ENCODE measurements around the gene THSD4.

Gene THSD4

DNA sequence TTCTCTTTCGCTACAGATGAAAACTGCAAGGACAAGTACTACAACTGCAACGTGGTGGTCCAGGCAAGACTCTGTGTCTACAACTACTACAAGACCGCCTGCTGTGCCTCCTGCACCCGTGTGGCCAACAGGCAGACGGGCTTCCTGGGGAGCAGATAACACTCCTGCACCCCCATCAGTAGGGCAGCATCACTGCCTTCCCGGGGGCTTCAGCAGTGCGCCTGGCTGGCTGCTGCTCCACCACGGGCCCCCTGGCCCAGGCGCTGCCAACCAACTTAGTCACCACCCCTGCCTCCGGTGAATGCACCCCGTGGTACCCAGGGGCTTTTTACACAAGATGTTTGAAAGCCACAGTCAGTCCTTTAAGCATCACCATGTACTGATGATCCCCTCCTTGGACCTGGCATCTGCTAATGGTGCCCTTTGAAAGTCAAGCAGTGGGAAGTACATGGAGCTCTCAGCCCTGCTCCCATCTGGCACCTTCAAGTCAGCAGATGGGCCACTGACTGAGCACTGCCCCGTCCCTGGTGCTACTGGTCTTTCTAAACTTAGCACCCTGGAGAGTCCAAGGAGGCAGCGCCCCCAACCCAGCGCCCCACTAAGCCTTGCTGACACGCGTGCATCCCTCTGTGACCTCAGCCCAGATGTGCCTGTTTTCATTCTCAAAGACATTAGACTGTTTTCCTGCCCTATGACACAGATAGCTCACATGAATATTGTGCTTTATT, 662.1 kb downstream of the THSD4 start:
- FAIRE-seq (no peak), DNase-seq (ENCODE audit: insufficient read length) (no peak)
- TF ChIP-seq POLR2AphosphoS5 (IDR thresholded peaks at IDR 0.05; ENCODE audit: low read depth, low read length) (no peak), TAF1 (IDR thresholded peaks at IDR 0.05; ENCODE audit: borderline replicate concordance, low read depth, low read length) (no peak), POLR2A (IDR thresholded peaks at IDR 0.05; ENCODE audit: low read depth, low read length) (no peak)

DNA sequence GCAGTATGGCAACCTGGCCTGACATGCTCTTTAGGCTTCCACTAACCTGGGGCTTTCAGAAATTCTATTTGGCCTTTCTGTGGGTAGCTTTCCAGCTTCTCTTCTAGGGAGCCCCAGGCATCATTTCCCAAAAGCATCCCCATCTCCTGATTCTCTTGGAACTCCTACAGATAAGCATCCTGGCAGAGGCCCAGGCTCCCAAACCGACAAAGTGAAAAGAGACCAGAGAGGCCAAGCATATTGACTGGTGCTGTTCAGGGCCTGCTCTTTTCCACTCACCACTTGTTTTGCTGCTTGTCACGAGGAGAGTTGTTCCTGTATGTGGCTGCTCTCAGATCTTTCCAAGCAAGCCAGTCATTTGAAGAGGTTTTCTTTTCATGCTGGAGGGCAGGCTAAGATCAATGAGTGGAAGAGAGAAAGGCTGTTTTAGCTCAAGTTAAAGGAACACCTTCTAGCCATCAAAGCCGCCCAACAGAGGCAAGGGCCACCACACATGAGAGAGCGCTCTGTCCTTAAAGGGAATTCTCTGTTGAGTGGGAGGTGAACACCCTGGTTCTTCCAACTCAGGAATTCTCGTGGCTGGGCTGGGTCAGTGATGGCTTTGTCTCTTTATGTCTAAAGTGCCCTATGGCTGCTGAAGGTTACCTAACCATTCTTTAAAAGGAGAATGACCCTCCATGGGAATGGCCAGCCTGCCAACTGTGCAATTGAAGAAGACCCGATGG, 664.0 kb downstream of the THSD4 start:
- DNase-seq (ENCODE audit: insufficient read length) (no peak), FAIRE-seq (no peak)
- TF ChIP-seq TAF1 (IDR thresholded peaks at IDR 0.05; ENCODE audit: borderline replicate concordance, low read depth, low read length) = no peak
- no peak for TF ChIP-seq POLR2A (IDR thresholded peaks at IDR 0.05; ENCODE audit: low read depth, low read length)
- no peak for TF ChIP-seq POLR2AphosphoS5 (IDR thresholded peaks at IDR 0.05; ENCODE audit: low read depth, low read length)

DNA sequence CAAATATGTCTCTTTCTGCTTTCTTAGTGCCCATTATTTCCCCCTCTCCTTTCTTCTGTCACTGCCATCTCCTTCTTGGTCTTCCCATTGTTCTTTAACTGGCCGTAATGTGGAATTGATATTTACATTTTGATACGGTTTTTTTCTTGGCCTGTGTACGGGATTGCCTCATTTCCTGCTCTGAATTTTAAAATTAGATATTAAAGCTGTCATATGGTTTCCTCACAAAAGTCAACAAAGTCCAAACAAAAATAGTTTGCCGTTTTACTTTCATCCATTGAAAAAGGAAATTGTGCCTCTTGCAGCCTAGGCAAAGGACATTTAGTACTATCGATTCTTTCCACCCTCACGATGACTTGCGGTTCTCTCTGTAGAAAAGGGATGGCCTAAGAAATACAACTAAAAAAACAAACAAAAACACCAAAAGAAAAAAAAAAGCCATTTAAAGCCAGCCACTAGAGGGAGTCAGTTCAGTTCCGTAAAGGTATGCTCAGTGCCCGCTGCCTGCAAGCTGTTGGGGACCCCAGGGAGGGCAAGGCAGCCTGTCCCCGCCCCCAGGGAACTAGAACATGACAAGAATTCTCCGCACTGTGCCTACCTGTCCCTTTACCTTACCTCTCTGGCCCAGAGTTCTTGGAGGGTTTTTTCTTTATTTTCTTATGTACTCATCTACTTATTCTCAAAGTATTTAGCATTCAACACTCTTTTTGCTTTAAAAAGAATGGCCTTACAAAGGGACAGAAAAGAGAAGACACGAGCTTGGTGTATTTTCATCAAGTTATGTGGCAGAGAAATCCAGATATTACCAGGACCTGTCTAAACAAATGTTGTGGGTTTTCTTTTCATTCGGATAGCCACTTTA, 665.1 kb downstream of the THSD4 start:
- peak; percentile 46 for DNase-seq (ENCODE audit: insufficient read length)
- peak; percentile 81 for FAIRE-seq
- TF ChIP-seq TAF1 (IDR thresholded peaks at IDR 0.05; ENCODE audit: borderline replicate concordance, low read depth, low read length) (no peak), POLR2AphosphoS5 (IDR thresholded peaks at IDR 0.05; ENCODE audit: low read depth, low read length) (no peak), POLR2A (IDR thresholded peaks at IDR 0.05; ENCODE audit: low read depth, low read length) (no peak)

DNA sequence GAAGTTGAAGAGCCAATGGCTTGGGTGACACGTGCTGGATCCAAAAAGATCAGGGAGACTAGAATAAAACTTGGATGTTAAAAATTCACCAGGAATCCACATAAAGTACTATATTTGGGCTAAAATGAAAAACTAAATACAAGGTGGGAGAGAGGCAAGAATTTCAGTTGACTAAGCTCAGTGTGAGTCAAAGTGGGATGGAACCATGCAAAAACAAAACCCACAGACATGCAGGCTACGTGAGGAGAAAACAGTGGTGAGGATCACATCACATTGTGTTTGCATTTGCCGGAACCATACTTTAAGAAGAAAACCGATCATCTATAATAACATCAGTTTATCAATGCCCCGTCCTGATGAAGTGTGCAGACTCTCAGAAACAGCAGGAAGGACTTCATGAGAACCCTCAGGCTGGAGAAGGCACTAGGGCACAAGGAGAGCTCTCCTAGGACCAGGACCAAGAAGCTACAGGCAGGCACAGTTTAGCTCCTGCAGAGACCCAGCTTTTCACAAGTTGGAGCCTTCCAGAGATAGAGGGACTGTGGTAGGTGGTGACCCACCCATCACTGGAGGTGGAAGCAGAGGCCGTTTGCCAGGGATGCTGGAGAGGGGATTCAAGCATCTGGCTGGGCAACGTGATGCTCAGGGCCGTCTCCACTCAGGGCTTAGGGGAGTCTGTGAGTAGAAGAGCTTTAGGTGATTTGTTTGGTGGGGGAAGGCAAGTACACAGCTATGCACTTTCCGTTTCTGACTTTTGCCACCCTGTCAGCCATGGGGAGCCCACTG, 666.1 kb downstream of the THSD4 start:
- FAIRE-seq (peak; percentile 68), DNase-seq (ENCODE audit: insufficient read length) (no peak)
- TF ChIP-seq POLR2AphosphoS5 (IDR thresholded peaks at IDR 0.05; ENCODE audit: low read depth, low read length) = no peak

DNA sequence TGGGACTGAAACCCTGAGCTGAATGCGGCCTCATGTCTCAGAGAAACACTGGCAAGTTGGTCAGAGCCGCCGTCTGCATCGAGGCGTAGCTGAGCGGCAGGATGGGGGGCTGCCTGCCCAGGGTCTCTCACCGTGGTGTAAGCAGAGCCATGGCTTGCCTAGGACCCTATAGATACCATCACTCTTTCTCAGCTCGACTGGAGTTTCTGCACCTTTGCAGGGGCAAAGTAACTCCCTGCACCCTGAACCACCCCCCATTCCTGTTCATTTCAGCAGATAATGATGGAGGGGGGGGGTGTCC, 666.6 kb downstream of the THSD4 start:
- no peak for FAIRE-seq
- no peak for DNase-seq (ENCODE audit: insufficient read length)
- TF ChIP-seq TAF1 (IDR thresholded peaks at IDR 0.05; ENCODE audit: borderline replicate concordance, low read depth, low read length) = no peak

DNA sequence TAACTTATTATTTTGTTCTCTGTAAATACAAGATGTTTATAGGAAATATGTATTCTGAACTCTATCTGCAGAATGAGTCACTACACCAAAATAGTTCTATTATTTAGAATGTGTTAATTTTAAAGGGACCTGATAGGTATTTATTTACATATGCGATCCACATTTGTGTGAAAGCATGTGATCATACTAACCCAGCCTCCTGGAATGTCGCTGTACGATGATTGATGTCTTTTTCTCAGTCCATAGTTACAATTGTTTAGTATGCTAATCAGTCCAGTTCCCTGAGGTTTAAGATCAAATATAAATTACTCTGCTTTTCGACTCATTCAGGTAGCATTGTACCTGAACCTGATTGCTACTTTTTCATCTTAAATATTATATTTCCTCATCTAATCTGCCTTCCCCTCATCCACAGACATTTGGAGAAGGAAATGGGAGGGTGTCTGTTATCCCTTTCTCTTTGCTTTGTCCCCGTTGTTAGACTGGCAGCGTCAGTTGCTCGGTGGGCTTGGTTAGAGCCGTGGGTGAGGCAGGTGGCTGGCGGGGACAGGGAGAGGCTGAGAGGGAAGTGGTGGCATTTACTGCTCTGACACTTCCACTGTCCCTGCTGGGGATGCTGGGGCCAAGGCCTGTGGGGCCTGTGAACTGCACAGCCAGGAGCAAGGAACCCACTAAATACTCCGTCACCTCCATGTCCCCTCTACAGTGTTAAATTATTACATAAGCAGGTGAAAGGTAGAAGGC, 667.3 kb downstream of the THSD4 start:
- DNase-seq (ENCODE audit: insufficient read length) = no peak
- TF ChIP-seq POLR2AphosphoS5 (IDR thresholded peaks at IDR 0.05; ENCODE audit: low read depth, low read length) (no peak), POLR2A (IDR thresholded peaks at IDR 0.05; ENCODE audit: low read depth, low read length) (no peak), TAF1 (IDR thresholded peaks at IDR 0.05; ENCODE audit: borderline replicate concordance, low read depth, low read length) (no peak)
- FAIRE-seq = no peak

DNA sequence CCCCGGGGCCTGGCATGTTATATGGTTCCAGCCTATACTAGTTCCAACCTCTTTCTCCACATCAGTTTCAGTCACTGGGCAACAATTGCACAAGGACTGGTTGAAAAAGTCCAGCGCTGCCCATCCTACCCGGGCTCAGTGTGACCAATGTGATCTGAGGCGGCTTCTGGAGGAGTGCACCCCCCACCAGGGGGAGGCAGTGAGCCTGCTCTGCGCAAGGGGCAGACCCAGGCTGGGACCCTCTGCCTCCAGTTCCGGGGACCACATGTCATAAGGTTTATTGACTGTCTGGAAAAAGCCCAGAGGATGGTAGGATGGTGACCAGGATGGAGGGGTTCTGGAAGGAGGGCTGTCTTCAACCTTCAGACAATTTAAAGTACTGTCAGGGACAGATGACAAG, 669.4 kb downstream of the THSD4 start:
- no peak for DNase-seq (ENCODE audit: insufficient read length)
- TF ChIP-seq POLR2A (IDR thresholded peaks at IDR 0.05; ENCODE audit: low read depth, low read length) = no peak
- no peak for TF ChIP-seq TAF1 (IDR thresholded peaks at IDR 0.05; ENCODE audit: borderline replicate concordance, low read depth, low read length)
- no peak for FAIRE-seq

DNA sequence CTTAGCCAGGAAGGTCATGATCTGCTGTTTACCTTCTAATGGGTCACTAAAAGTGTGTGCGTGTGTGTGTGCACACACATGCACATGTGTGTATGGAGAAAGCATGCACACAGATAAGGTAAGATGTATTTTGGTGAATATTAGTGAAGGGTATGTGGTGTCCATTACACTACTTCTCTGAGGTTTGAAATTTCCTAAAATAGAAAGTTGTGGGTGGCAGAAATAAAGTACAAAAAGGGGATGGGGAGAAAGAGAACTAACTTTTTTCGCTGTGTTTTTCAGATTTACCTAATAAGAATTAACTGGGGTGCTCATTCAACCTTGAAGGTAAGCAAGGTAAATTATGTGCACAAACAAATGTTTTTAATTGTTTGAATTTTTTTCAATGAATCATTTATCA, 670.7 kb downstream of the THSD4 start:
- no peak for FAIRE-seq
- no peak for TF ChIP-seq POLR2AphosphoS5 (IDR thresholded peaks at IDR 0.05; ENCODE audit: low read depth, low read length)
- no peak for TF ChIP-seq TAF1 (IDR thresholded peaks at IDR 0.05; ENCODE audit: borderline replicate concordance, low read depth, low read length)
- TF ChIP-seq POLR2A (IDR thresholded peaks at IDR 0.05; ENCODE audit: low read depth, low read length) = no peak

DNA sequence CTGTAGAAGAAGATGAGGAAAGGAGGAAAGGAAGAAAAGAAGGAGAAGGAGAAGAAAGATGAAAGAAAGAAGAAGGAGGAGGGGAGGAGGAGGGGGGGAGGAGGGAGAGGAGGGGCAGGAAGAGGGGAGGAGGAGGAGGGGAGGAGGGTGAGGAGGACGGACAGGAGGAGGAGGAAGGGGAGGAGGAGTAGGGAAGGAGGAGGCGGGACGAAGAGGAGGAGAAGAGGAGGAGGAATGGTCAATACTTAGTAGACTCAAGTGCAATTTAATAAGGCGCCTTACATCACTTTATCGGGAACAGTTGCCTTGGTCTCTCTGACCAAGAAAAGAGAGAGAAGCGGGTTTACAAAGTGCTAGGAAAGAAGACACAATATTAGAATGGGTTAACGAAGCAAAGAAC, 671.4 kb downstream of the THSD4 start:
- TF ChIP-seq POLR2A (IDR thresholded peaks at IDR 0.05; ENCODE audit: low read depth, low read length) (no peak), POLR2AphosphoS5 (IDR thresholded peaks at IDR 0.05; ENCODE audit: low read depth, low read length) (no peak), TAF1 (IDR thresholded peaks at IDR 0.05; ENCODE audit: borderline replicate concordance, low read depth, low read length) (no peak)
- DNase-seq (ENCODE audit: insufficient read length) (no peak), FAIRE-seq (no peak)

More for the DNA sequence above, 670.7 kb downstream of the THSD4 start:
- no peak for DNase-seq (ENCODE audit: insufficient read length)

DNA sequence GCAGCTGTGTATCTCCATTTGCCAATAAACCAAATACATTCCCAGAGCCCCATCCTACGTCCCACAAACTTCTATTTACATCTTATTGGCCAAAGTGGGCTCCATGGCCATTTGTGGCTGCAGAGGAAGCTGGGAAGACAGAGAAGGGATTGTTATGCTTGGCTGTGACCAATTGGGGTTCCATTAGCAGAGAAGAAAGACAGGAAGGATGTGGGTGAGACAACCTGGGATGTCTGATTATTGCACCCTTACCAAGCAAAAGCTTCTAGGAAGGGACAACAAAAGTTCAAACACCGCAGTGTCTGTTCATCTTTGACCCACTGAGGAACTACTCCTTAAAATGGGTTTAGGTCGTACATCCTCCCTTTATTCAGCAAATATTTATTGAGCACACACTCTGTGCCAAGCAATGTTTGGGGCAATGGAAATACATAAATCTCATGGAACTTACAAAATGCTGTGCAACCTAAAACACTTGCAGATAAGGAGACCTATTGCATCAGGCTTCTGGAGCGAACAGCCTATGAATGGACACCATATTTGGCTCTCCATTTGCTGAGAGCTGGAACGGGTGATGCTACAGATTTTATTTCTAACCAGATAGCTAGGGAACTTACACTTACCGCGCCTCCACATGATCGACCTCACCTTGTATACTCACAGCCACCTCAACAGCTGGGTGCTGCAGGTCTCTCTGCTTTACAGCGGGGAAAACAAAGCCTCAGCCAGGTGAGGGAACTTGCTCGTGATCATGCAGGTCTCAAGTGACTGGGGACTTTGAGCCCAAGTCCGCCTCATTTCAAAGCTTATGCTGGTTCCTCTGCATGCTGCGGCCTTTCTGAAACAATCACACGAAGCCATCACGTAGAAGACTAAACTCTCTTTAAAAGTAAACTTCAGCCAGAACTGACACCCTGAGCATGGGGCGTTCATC, 673.6 kb downstream of the THSD4 start:
- TF ChIP-seq POLR2A (IDR thresholded peaks at IDR 0.05; ENCODE audit: low read depth, low read length) = no peak
- no peak for TF ChIP-seq POLR2AphosphoS5 (IDR thresholded peaks at IDR 0.05; ENCODE audit: low read depth, low read length)
- no peak for TF ChIP-seq TAF1 (IDR thresholded peaks at IDR 0.05; ENCODE audit: borderline replicate concordance, low read depth, low read length)
- DNase-seq (ENCODE audit: insufficient read length) (no peak), FAIRE-seq (no peak)
